SK-N-SH (cell line): Measurements from ENCODE around the gene SF3A2.

ENCODE experiments used
- GABPA ChIP-seq: IDR thresholded peaks from 2 replicates; pipeline ENCODE4 v1.4.0; 2012; ENCODE audit warnings: low read depth, mild to moderate bottlenecking
- POLR2AphosphoS5 ChIP-seq: IDR thresholded peaks from 2 replicates; pipeline ENCODE4 v1.6.1; 2012; ENCODE audit warnings: low read depth, low read length
- TAF1 ChIP-seq: IDR thresholded peaks from 2 replicates; pipeline ENCODE4 v1.6.1; 2012; ENCODE audit warnings: low read depth, mild to moderate bottlenecking, low read length, moderate library complexity, borderline replicate concordance
- TF ChIP-seq, protein P1 (sequence below): IDR thresholded peaks from 2 replicates; pipeline ENCODE4 v1.6.1; 2012; ENCODE audit warnings: mild to moderate bottlenecking, low read depth, low read length, moderate library complexity
- TF ChIP-seq, protein P2 (sequence below): fragments of 200-600 bp; sonication (generic); IDR thresholded peaks from 2 replicates; pipeline ENCODE4 v1.6.1; 2017; ENCODE audit warnings: antibody characterized with exemption, mild to moderate bottlenecking, moderate library complexity

DNA sequence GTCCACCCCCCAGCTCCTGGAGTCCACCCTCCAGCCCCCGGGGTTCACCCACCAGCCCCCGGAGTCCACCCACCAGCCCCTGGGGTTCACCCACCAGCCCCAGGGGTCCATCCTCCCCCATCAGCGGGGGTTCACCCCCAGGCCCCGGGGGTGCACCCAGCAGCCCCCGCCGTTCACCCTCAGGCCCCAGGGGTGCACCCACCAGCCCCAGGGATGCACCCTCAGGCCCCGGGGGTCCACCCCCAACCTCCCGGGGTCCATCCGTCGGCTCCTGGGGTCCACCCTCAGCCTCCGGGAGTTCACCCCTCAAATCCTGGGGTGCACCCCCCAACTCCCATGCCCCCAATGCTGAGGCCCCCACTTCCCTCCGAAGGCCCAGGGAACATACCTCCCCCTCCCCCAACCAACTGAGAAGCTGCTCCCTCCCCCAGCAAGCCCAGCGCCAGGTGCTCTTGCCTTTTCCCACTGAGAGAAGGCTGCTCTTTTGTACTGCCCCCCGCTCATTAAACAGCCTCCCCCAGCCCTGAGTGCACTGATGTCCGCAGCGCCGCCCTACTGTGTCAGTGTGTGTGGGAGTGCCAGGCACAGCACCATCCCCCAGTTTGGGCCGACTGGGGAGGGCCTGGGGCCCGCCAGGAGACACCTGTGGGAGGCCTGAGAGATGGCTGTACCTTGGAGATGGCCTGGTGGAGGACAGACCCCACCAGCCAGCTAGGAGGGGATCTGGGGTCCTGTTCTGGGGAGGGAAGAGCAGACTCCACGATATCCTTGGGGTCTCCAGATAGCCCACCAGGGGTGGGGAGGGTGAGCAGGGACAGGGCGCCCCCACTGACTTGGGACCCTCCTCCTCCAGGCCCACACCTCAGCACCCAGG, 11.7 kb downstream of the SF3A2 start:
- TF ChIP-seq, protein P1, sequence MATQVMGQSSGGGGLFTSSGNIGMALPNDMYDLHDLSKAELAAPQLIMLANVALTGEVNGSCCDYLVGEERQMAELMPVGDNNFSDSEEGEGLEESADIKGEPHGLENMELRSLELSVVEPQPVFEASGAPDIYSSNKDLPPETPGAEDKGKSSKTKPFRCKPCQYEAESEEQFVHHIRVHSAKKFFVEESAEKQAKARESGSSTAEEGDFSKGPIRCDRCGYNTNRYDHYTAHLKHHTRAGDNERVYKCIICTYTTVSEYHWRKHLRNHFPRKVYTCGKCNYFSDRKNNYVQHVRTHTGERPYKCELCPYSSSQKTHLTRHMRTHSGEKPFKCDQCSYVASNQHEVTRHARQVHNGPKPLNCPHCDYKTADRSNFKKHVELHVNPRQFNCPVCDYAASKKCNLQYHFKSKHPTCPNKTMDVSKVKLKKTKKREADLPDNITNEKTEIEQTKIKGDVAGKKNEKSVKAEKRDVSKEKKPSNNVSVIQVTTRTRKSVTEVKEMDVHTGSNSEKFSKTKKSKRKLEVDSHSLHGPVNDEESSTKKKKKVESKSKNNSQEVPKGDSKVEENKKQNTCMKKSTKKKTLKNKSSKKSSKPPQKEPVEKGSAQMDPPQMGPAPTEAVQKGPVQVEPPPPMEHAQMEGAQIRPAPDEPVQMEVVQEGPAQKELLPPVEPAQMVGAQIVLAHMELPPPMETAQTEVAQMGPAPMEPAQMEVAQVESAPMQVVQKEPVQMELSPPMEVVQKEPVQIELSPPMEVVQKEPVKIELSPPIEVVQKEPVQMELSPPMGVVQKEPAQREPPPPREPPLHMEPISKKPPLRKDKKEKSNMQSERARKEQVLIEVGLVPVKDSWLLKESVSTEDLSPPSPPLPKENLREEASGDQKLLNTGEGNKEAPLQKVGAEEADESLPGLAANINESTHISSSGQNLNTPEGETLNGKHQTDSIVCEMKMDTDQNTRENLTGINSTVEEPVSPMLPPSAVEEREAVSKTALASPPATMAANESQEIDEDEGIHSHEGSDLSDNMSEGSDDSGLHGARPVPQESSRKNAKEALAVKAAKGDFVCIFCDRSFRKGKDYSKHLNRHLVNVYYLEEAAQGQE = no peak
- TF ChIP-seq GABPA (no peak), POLR2AphosphoS5 (no peak), TAF1 (no peak)
- TF ChIP-seq, protein P2, sequence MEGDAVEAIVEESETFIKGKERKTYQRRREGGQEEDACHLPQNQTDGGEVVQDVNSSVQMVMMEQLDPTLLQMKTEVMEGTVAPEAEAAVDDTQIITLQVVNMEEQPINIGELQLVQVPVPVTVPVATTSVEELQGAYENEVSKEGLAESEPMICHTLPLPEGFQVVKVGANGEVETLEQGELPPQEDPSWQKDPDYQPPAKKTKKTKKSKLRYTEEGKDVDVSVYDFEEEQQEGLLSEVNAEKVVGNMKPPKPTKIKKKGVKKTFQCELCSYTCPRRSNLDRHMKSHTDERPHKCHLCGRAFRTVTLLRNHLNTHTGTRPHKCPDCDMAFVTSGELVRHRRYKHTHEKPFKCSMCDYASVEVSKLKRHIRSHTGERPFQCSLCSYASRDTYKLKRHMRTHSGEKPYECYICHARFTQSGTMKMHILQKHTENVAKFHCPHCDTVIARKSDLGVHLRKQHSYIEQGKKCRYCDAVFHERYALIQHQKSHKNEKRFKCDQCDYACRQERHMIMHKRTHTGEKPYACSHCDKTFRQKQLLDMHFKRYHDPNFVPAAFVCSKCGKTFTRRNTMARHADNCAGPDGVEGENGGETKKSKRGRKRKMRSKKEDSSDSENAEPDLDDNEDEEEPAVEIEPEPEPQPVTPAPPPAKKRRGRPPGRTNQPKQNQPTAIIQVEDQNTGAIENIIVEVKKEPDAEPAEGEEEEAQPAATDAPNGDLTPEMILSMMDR = no peak
